ENCODE results near the gene NCBP3.

Gene NCBP3

GRCh38 chr17:3766779-3767178 lies 79.3 kb downstream of the NCBP3 start:
- H3K4me1 ChIP-seq (ENCODE audit: control insufficient read depth in 2 of 2, insufficient read depth in 1 of 2, low read depth in 1 of 2, low read length in 2 of 2): peaks cover 1 to 10% of the 10 kb centered on the region in 2 donors
- no peak overlapping the region for H2BK5ac ChIP-seq (ENCODE audit: low read length)
- no peak overlapping the region for H3K4me2 ChIP-seq (ENCODE audit: insufficient read depth, low read length, poor library complexity, severe bottlenecking)
- no peak overlapping the region for H2BK12ac ChIP-seq (ENCODE audit: low read length)
- H3K9ac ChIP-seq (ENCODE audit: low read depth, low read length, poor library complexity): no peak overlapping the region
- no peaks in the 10 kb centered on the region for H3K79me1 ChIP-seq (ENCODE audit: low read depth, low read length)
- H4K91ac ChIP-seq (ENCODE audit: low read depth, low read length, poor library complexity): no peak overlapping the region
- H2BK120ac ChIP-seq (ENCODE audit: low read depth, low read length): no peak overlapping the region
- peaks cover 0 to 2% of the 10 kb centered on the region in 2 donors for H3K9me3 ChIP-seq (replicated peaks in 1 of 2; ENCODE audit: control insufficient read depth in 2 of 2, insufficient read depth in 1 of 2, low read depth in 1 of 2, low read length in 2 of 2)
- H3K4ac ChIP-seq (ENCODE audit: low read length): no peak overlapping the region
- no peak overlapping the region for H3K27ac ChIP-seq (replicated peaks; ENCODE audit: low read length)
- no peaks in the 10 kb centered on the region for H3K36me3 ChIP-seq (replicated peaks in 1 of 2; ENCODE audit: control insufficient read depth in 2 of 2, insufficient read depth in 2 of 2, low read length in 2 of 2)
- no peak overlapping the region for H3K4me3 ChIP-seq (ENCODE audit: low read length in 2 of 2)
- no CpG with 5 or more reads among the region's 8 CpGs for WGBS, 2 donors (ENCODE audit: extremely low coverage in 2 of 2, insufficient read length in 2 of 2, insufficient replicate concordance in 1 of 2)
- no peak for DNase-seq (ENCODE audit: low spot score)
- peaks cover 0 to 5% (median 0%) of the 10 kb centered on the region in 3 experiments for H3K27me3 ChIP-seq (ENCODE audit: control insufficient read depth in 3 of 3, insufficient read depth in 3 of 3, low read depth in 1 of 3, low read length in 3 of 3)
- no peak overlapping the region for H4K8ac ChIP-seq (ENCODE audit: low read depth, low read length)
- H2BK15ac ChIP-seq (ENCODE audit: low read length): no peak overlapping the region
- no peak overlapping the region for H3K14ac ChIP-seq (ENCODE audit: low read length)
- no peak overlapping the region for H2AK5ac ChIP-seq (ENCODE audit: low read depth, low read length)
- H3K23ac ChIP-seq (ENCODE audit: low read depth, low read length, poor library complexity): no peak overlapping the region
- H2AFZ ChIP-seq (ENCODE audit: low read length): no peak overlapping the region
- H3K18ac ChIP-seq (ENCODE audit: low read length): no peak overlapping the region

GRCh38 chr17:3765981-3766380 lies 80.1 kb downstream of the NCBP3 start:
- Histone ChIP-seq H2BK12ac (ENCODE audit: low read length) (no peak overlapping the region), H4K8ac (ENCODE audit: low read depth, low read length) (no peak overlapping the region), H3K4me2 (ENCODE audit: insufficient read depth, low read length, poor library complexity, severe bottlenecking) (no peak overlapping the region), H3K9me3 (replicated peaks in 1 of 2; ENCODE audit: control insufficient read depth in 2 of 2, insufficient read depth in 1 of 2, low read depth in 1 of 2, low read length in 2 of 2) (peaks cover 0 to 2% of the 10 kb centered on the region in 2 donors), H3K4me1 (ENCODE audit: control insufficient read depth in 2 of 2, insufficient read depth in 1 of 2, low read depth in 1 of 2, low read length in 2 of 2) (peaks cover 1 to 6% of the 10 kb centered on the region in 2 donors), H3K27ac (replicated peaks; ENCODE audit: low read length) (no peak overlapping the region), H2BK15ac (ENCODE audit: low read length) (no peak overlapping the region), H3K4me3 (ENCODE audit: low read length in 2 of 2) (no peak overlapping the region), H3K9ac (ENCODE audit: low read depth, low read length, poor library complexity) (no peak overlapping the region), H2BK120ac (ENCODE audit: low read depth, low read length) (no peak overlapping the region), H3K14ac (ENCODE audit: low read length) (no peak overlapping the region), H2AFZ (ENCODE audit: low read length) (no peak overlapping the region), H3K36me3 (replicated peaks in 1 of 2; ENCODE audit: control insufficient read depth in 2 of 2, insufficient read depth in 2 of 2, low read length in 2 of 2) (no peaks in the 10 kb centered on the region), H3K23ac (ENCODE audit: low read depth, low read length, poor library complexity) (no peak overlapping the region), H3K79me1 (ENCODE audit: low read depth, low read length) (no peaks in the 10 kb centered on the region), H3K4ac (ENCODE audit: low read length) (no peak overlapping the region), H3K27me3 (ENCODE audit: control insufficient read depth in 3 of 3, insufficient read depth in 3 of 3, low read depth in 1 of 3, low read length in 3 of 3) (peaks cover 0 to 5% (median 0%) of the 10 kb centered on the region in 3 experiments), H3K18ac (ENCODE audit: low read length) (no peak overlapping the region), H2BK5ac (ENCODE audit: low read length) (peak overlapping the region; percentile 75), H2AK5ac (ENCODE audit: low read depth, low read length) (no peak overlapping the region), H4K91ac (ENCODE audit: low read depth, low read length, poor library complexity) (no peak overlapping the region)
- no peak for DNase-seq (ENCODE audit: low spot score)
- WGBS, 2 donors (ENCODE audit: extremely low coverage in 2 of 2, insufficient read length in 2 of 2, insufficient replicate concordance in 1 of 2): no CpG with 5 or more reads among the region's 9 CpGs

GRCh38 chr17:3763777-3764170 lies 82.3 kb downstream of the NCBP3 start:
- Histone ChIP-seq H2BK15ac (ENCODE audit: low read length) (no peak overlapping the region), H2BK120ac (ENCODE audit: low read depth, low read length) (no peak overlapping the region), H3K9me3 (replicated peaks in 1 of 2; ENCODE audit: control insufficient read depth in 2 of 2, insufficient read depth in 1 of 2, low read depth in 1 of 2, low read length in 2 of 2) (peaks cover 0 to 11% of the 10 kb centered on the region in 2 donors), H4K91ac (ENCODE audit: low read depth, low read length, poor library complexity) (no peak overlapping the region), H3K14ac (ENCODE audit: low read length) (no peak overlapping the region), H2BK12ac (ENCODE audit: low read length) (no peak overlapping the region), H3K79me1 (ENCODE audit: low read depth, low read length) (no peaks in the 10 kb centered on the region), H3K18ac (ENCODE audit: low read length) (no peak overlapping the region), H3K9ac (ENCODE audit: low read depth, low read length, poor library complexity) (no peak overlapping the region), H2AK5ac (ENCODE audit: low read depth, low read length) (no peak overlapping the region), H3K27ac (replicated peaks; ENCODE audit: low read length) (no peak overlapping the region), H3K4ac (ENCODE audit: low read length) (no peak overlapping the region), H2BK5ac (ENCODE audit: low read length) (no peak overlapping the region), H3K27me3 (ENCODE audit: control insufficient read depth in 3 of 3, insufficient read depth in 3 of 3, low read depth in 1 of 3, low read length in 3 of 3) (peaks cover 0 to 5% (median 0%) of the 10 kb centered on the region in 3 experiments), H3K36me3 (replicated peaks in 1 of 2; ENCODE audit: control insufficient read depth in 2 of 2, insufficient read depth in 2 of 2, low read length in 2 of 2) (no peaks in the 10 kb centered on the region), H3K4me1 (ENCODE audit: control insufficient read depth in 2 of 2, insufficient read depth in 1 of 2, low read depth in 1 of 2, low read length in 2 of 2) (no peaks in the 10 kb centered on the region), H4K8ac (ENCODE audit: low read depth, low read length) (no peak overlapping the region), H3K23ac (ENCODE audit: low read depth, low read length, poor library complexity) (no peak overlapping the region), H3K4me2 (ENCODE audit: insufficient read depth, low read length, poor library complexity, severe bottlenecking) (no peak overlapping the region), H2AFZ (ENCODE audit: low read length) (no peak overlapping the region), H3K4me3 (ENCODE audit: low read length in 2 of 2) (no peak overlapping the region)
- DNase-seq (ENCODE audit: low spot score): no peak
- WGBS, 2 donors (ENCODE audit: extremely low coverage in 2 of 2, insufficient read length in 2 of 2, insufficient replicate concordance in 1 of 2): no CpG with 5 or more reads among the region's 3 CpGs

- no peak overlapping the region for H2AK5ac ChIP-seq (ENCODE audit: low read depth, low read length)
- no peak overlapping the region for H2BK5ac ChIP-seq (ENCODE audit: low read length)
- H2BK12ac ChIP-seq (ENCODE audit: low read length): no peak overlapping the region
- H4K91ac ChIP-seq (ENCODE audit: low read depth, low read length, poor library complexity): no peak overlapping the region
- no peak overlapping the region for H3K4me3 ChIP-seq (ENCODE audit: low read length in 2 of 2)
- H3K79me1 ChIP-seq (ENCODE audit: low read depth, low read length): no peaks in the 10 kb centered on the region
- no CpG with 5 or more reads among the region's 14 CpGs for WGBS, 2 donors (ENCODE audit: extremely low coverage in 2 of 2, insufficient read length in 2 of 2, insufficient replicate concordance in 1 of 2)
- no peak overlapping the region for H3K14ac ChIP-seq (ENCODE audit: low read length)
- H2BK15ac ChIP-seq (ENCODE audit: low read length): no peak overlapping the region
- H3K4me2 ChIP-seq (ENCODE audit: insufficient read depth, low read length, poor library complexity, severe bottlenecking): no peak overlapping the region
- no peak overlapping the region for H2AFZ ChIP-seq (ENCODE audit: low read length)
- H3K36me3 ChIP-seq (replicated peaks in 1 of 2; ENCODE audit: control insufficient read depth in 2 of 2, insufficient read depth in 2 of 2, low read length in 2 of 2): no peaks in the 10 kb centered on the region
- no peak overlapping the region for H3K23ac ChIP-seq (ENCODE audit: low read depth, low read length, poor library complexity)
- no peak overlapping the region for H3K9ac ChIP-seq (ENCODE audit: low read depth, low read length, poor library complexity)
- no peaks in the 10 kb centered on the region for H3K27me3 ChIP-seq (ENCODE audit: control insufficient read depth in 3 of 3, insufficient read depth in 3 of 3, low read depth in 1 of 3, low read length in 3 of 3)
- H2BK120ac ChIP-seq (ENCODE audit: low read depth, low read length): no peak overlapping the region
- H3K9me3 ChIP-seq (replicated peaks in 1 of 2; ENCODE audit: control insufficient read depth in 2 of 2, insufficient read depth in 1 of 2, low read depth in 1 of 2, low read length in 2 of 2): peaks cover 0 to 11% of the 10 kb centered on the region in 2 donors
- H3K18ac ChIP-seq (ENCODE audit: low read length): no peak overlapping the region
- H3K4me1 ChIP-seq (ENCODE audit: control insufficient read depth in 2 of 2, insufficient read depth in 1 of 2, low read depth in 1 of 2, low read length in 2 of 2): no peaks in the 10 kb centered on the region
- no peak for DNase-seq (ENCODE audit: low spot score)
- H3K27ac ChIP-seq (replicated peaks; ENCODE audit: low read length): no peak overlapping the region
- no peak overlapping the region for H4K8ac ChIP-seq (ENCODE audit: low read depth, low read length)
- no peak overlapping the region for H3K4ac ChIP-seq (ENCODE audit: low read length)
Observed at GRCh38 chr17:3762922-3763776, 82.9 kb downstream of the NCBP3 start.
